ENCODE data around the gene TUFT1. TPM values are rescaled to one million over a fixed set of nuclear protein-coding genes. Genes with fewer than 3 reads are reported as not detected.

Gene TUFT1
- total and polyA plus RNA-seq, 2 of the 13 experiments (the other 11 are each of a cell fraction or from before 2014, with no cell fraction given), result 6.4 to 7.3 TPM

DNA sequence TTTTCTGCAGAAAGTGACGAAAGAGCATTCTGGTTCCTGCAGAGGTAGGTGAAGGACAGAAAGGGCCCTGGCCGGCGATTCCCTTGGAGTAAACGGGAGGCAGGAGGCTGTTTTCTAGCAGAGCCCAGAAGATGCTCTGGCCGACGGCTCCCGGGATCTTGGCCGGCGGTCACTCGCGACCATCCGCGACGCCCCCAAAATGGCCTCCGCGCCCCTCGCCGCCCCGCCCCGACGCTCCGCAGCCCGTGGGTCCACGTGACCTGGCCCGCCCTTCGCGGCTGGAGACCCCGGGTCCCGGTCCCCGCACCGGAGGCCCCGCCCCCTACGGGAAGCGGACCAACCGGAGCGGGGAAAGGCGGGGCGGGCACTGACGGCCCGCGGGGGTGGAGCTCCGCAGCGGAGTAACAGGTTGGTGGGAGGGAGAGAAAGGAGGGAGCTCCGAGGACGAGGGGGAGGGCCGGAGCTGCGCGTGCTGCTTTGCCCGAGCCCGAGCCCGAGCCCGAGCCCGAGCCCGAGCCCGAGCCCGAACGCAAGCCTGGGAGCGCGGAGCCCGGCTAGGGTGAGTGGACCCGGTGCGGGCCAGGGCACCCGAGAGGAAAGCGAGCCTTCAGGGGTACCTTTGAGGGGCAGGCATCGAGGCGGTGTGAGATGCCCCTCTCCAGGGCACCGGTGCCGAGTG lies 29.0 kb upstream of the TUFT1 start, which contains the start of gene CGN (continued):
- TF ChIP-seq TCF12 (IDR thresholded peaks at IDR 0.05) (no peak), TCF12 (CRISPR knock-in tag; IDR thresholded peaks at IDR 0.05) (no peak), ZFYVE20 (CRISPR knock-in tag; IDR thresholded peaks at IDR 0.05; ENCODE audit: borderline replicate concordance, low read depth) (no peak), ZSCAN9 (CRISPR knock-in tag; IDR thresholded peaks at IDR 0.05; ENCODE audit: borderline replicate concordance) (no peak), ZNF441 (CRISPR knock-in tag; IDR thresholded peaks at IDR 0.05; ENCODE audit: borderline replicate concordance) (no peak), HOMEZ (CRISPR knock-in tag; IDR thresholded peaks at IDR 0.05; ENCODE audit: low read depth) (no peak), ZHX2 (IDR thresholded peaks at IDR 0.05; ENCODE audit: low read depth) (no peak), ZHX2 (CRISPR knock-in tag; IDR thresholded peaks at IDR 0.05; ENCODE audit: borderline replicate concordance) (no peak), ZNF572 (CRISPR knock-in tag; IDR thresholded peaks at IDR 0.05) (no peak), AGO1 (IDR thresholded peaks at IDR 0.05; ENCODE audit: low read depth, low read length, poor library complexity, severe bottlenecking) (peak; percentile 32), SIX4 (CRISPR knock-in tag; IDR thresholded peaks at IDR 0.05) (no peak), ZNF121 (CRISPR knock-in tag; IDR thresholded peaks at IDR 0.05) (no peak), NFE2L2 (IDR thresholded peaks at IDR 0.05; ENCODE audit: low read length) (no peak), NR1H2 (CRISPR knock-in tag; IDR thresholded peaks at IDR 0.05; ENCODE audit: borderline replicate concordance, low read depth) (no peak), BCL6 (CRISPR knock-in tag; IDR thresholded peaks at IDR 0.05) (peak; percentile 99)
- TF ChIP-seq, protein P1, sequence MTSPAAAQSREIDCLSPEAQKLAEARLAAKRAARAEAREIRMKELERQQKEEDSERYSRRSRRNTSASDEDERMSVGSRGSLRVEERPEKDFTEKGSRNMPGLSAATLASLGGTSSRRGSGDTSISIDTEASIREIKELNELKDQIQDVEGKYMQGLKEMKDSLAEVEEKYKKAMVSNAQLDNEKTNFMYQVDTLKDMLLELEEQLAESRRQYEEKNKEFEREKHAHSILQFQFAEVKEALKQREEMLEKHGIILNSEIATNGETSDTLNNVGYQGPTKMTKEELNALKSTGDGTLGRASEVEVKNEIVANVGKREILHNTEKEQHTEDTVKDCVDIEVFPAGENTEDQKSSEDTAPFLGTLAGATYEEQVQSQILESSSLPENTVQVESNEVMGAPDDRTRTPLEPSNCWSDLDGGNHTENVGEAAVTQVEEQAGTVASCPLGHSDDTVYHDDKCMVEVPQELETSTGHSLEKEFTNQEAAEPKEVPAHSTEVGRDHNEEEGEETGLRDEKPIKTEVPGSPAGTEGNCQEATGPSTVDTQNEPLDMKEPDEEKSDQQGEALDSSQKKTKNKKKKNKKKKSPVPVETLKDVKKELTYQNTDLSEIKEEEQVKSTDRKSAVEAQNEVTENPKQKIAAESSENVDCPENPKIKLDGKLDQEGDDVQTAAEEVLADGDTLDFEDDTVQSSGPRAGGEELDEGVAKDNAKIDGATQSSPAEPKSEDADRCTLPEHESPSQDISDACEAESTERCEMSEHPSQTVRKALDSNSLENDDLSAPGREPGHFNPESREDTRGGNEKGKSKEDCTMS (CRISPR knock-in tag; conservative IDR thresholded peaks at IDR 0.05), result no peak
- TF ChIP-seq, protein P2, sequence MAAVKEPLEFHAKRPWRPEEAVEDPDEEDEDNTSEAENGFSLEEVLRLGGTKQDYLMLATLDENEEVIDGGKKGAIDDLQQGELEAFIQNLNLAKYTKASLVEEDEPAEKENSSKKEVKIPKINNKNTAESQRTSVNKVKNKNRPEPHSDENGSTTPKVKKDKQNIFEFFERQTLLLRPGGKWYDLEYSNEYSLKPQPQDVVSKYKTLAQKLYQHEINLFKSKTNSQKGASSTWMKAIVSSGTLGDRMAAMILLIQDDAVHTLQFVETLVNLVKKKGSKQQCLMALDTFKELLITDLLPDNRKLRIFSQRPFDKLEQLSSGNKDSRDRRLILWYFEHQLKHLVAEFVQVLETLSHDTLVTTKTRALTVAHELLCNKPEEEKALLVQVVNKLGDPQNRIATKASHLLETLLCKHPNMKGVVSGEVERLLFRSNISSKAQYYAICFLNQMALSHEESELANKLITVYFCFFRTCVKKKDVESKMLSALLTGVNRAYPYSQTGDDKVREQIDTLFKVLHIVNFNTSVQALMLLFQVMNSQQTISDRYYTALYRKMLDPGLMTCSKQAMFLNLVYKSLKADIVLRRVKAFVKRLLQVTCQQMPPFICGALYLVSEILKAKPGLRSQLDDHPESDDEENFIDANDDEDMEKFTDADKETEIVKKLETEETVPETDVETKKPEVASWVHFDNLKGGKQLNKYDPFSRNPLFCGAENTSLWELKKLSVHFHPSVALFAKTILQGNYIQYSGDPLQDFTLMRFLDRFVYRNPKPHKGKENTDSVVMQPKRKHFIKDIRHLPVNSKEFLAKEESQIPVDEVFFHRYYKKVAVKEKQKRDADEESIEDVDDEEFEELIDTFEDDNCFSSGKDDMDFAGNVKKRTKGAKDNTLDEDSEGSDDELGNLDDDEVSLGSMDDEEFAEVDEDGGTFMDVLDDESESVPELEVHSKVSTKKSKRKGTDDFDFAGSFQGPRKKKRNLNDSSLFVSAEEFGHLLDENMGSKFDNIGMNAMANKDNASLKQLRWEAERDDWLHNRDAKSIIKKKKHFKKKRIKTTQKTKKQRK (IDR thresholded peaks at IDR 0.05; ENCODE audit: low read length), result no peak
